WI38 (cell line): ENCODE results near the gene SKP1.

Source experiments
- H3K4me3 ChIP-seq: 2 replicates; pipeline ENCODE4 v1.5.1; 2011; ENCODE audit warnings: low read depth, mild to moderate bottlenecking, control low read depth, low read length
- CTCF ChIP-seq: IDR thresholded peaks from 2 replicates; pipeline ENCODE4 v1.5.1; 2012; ENCODE audit warnings: low read depth, mild to moderate bottlenecking, control low read depth, low read length

The SKP1 gene

GRCh38 chr5:134145041-134145757, 31.6 kb downstream of the SKP1 start:
- no peak for TF ChIP-seq CTCF
- no peak overlapping the region for H3K4me3 ChIP-seq

- no peak overlapping the region for H3K4me3 ChIP-seq
- TF ChIP-seq CTCF, result no peak
Observed at GRCh38 chr5:134143944-134144941, 32.5 kb downstream of the SKP1 start.

GRCh38 chr5:134143431-134143830, 33.3 kb downstream of the SKP1 start:
- no peak for TF ChIP-seq CTCF
- no peak overlapping the region for H3K4me3 ChIP-seq

GRCh38 chr5:134142806-134143205, 33.9 kb downstream of the SKP1 start:
- H3K4me3 ChIP-seq, result no peak overlapping the region
- TF ChIP-seq CTCF, result no peak

- H3K4me3 ChIP-seq, result no peak overlapping the region
- no peak for TF ChIP-seq CTCF
Observed at GRCh38 chr5:134142052-134142451, 34.7 kb downstream of the SKP1 start.

GRCh38 chr5:134141331-134142050, 35.3 kb downstream of the SKP1 start:
- TF ChIP-seq CTCF, result 0 out of 2 replicates have a peak, but pooled peaks have one; percentile 17

More at GRCh38 chr5:134141331-134142050, 35.3 kb downstream of the SKP1 start:
- no peak overlapping the region for H3K4me3 ChIP-seq
